ENCODE measurements around the gene CCDC3.

CCDC3 gene

DNA sequence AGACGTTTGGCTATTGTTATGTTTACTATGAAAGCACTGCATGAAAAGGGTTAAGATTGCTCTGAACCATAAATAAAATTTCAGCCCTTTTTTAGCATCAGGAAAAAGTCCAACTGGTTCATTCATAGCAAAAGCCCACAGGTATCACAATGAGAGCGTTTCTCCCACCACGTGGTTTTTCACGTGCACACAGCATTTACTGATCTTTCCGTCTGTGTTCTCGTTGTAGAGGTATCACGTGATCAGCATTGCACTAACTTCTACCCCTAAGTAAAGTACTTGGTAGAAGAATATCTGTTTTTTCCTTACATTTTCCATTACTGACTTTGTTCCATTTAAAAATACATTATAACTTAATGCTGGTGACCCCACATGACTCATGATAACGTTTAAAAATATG lies 17.8 kb upstream of the CCDC3 start:
- no peak overlapping the region for H3K4me3 ChIP-seq (ENCODE audit: low read depth, low read length)
- no peak for DNase-seq (ENCODE audit: low read depth)
- no peak for TF ChIP-seq CTCF (conservative IDR thresholded peaks at IDR 0.05; ENCODE audit: low read depth, low read length)

GRCh38 chr10:13018171-13018570 lies 16.7 kb upstream of the CCDC3 start:
- DNase-seq (ENCODE audit: low read depth): peak; percentile 75
- H3K4me3 ChIP-seq (ENCODE audit: low read depth, low read length): no peak overlapping the region
- TF ChIP-seq CTCF (conservative IDR thresholded peaks at IDR 0.05; ENCODE audit: low read depth, low read length): no peak

DNA sequence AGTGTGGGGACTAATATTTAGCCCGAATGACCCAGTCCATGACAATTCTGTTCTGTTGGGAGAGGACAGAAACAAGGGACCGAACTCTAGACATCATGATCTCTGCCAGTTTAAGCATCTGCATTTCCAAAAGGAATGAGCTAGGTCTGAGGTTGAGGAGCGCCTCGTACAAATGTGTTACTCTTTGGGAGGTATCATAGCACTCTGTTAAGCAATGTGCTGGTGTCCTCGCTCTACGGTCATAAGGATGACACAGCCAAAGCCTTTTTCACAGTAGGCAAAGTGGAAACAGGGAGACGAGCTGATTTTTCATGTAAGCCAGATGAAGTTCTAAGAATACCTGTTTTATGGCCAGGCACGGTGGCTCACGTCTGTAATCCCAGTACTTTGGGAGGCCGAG lies 15.4 kb upstream of the CCDC3 start:
- no peak overlapping the region for H3K4me3 ChIP-seq (ENCODE audit: low read depth, low read length)
- no peak for TF ChIP-seq CTCF (conservative IDR thresholded peaks at IDR 0.05; ENCODE audit: low read depth, low read length)
- peak; percentile 44 for DNase-seq (ENCODE audit: low read depth)

DNA sequence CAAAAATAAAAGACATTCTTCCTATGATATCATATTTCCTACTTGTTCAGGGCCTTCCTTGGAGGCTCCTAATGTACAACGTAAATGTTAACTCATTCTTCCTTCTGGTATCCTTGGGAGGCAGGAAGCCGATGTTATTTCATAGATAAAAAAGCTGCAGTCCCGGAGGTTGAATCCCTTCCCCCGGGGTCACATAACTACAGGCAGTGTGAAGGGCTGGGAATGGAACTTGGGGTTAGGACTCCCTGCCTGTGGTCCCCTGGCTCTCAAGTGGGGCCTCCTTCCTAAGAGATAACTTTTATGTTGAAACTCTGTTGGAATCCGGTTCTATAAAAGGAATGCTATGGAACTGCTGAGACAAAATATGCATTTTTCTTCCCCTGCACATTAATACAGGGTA lies 14.9 kb upstream of the CCDC3 start:
- peak; percentile 90 for DNase-seq (ENCODE audit: low read depth)
- no peak overlapping the region for H3K4me3 ChIP-seq (ENCODE audit: low read depth, low read length)
- no peak for TF ChIP-seq CTCF (conservative IDR thresholded peaks at IDR 0.05; ENCODE audit: low read depth, low read length)

DNA sequence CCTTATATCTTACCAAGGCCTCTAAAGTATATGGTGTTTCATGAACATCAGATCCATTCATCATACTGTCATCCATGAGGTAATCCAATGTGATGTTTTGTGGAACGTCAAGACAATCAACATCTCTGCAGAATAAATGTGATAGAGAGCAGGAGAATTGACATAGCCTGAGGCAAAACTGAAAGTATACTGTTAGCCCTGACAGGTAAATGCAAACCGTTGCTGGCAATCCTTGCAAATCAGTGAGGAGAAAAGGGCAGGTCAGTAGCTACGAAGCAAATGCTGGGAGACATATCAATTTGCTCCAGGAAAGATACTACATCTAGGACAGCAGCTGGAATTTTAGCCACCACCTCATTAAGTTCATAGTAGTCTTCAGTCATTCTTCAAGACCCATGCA lies 4.5 kb upstream of the CCDC3 start:
- H3K4me3 ChIP-seq (ENCODE audit: low read depth, low read length): no peak overlapping the region

DNA sequence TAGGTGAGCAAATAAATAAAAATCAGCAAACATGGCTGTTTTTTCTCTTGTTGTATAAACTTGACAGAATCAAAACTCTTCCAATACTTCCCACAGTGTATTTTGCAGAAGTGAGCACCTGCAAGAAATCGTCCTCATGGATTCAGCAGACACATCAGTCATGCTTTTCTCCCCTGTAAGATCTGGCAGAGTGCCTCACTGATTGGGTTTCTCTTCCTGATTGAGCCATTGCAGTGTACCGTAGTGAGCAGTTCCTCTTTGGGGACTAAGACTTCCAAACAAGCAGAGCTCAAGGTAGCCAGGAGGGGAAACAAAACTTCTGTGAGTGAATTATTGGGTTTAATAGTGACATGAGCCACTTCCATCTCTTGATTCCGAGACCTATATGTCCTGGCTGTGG lies 2.2 kb upstream of the CCDC3 start:
- no peak for TF ChIP-seq CTCF (conservative IDR thresholded peaks at IDR 0.05; ENCODE audit: low read depth, low read length)

More for the DNA sequence above, 4.5 kb upstream of the CCDC3 start:
- DNase-seq (ENCODE audit: low read depth): no peak
- TF ChIP-seq CTCF (conservative IDR thresholded peaks at IDR 0.05; ENCODE audit: low read depth, low read length): no peak

GRCh38 chr10:13003004-13003403 lies 1.5 kb upstream of the CCDC3 start:
- H3K4me3 ChIP-seq (ENCODE audit: low read depth, low read length): no peak overlapping the region
- DNase-seq (ENCODE audit: low read depth): peak; percentile 64
- no peak for TF ChIP-seq CTCF (conservative IDR thresholded peaks at IDR 0.05; ENCODE audit: low read depth, low read length)

More for the DNA sequence above, 2.2 kb upstream of the CCDC3 start:
- DNase-seq (ENCODE audit: low read depth): no peak
- H3K4me3 ChIP-seq (ENCODE audit: low read depth, low read length): no peak overlapping the region
